Fibroblast of gingiva (primary cell): ENCODE measurements around the gene AGAP1.

ENCODE experiments used
- DNase-seq: peaks from one replicate; pipeline ENCODE4 v3.0.0-alpha.2; 2011; ENCODE audit warnings: low read depth

Gene AGAP1

GRCh38 chr2:235665661-235666212, 171.9 kb downstream of the AGAP1 start:
- no peak for DNase-seq

GRCh38 chr2:235666213-235666781, 172.5 kb downstream of the AGAP1 start:
- DNase-seq = peak; percentile 82

- no peak for DNase-seq
These were observed 174.9 kb downstream of the AGAP1 start for GRCh38 chr2:235668782-235669181.

- DNase-seq = peak; percentile 74
These were observed 175.5 kb downstream of the AGAP1 start for GRCh38 chr2:235669269-235669831.

- peak; percentile 80 for DNase-seq
These were observed 176.4 kb downstream of the AGAP1 start for GRCh38 chr2:235669983-235670962.

- DNase-seq = no peak
These were observed 177.3 kb downstream of the AGAP1 start for GRCh38 chr2:235670974-235671787.

- DNase-seq = no peak
These were observed 178.9 kb downstream of the AGAP1 start for GRCh38 chr2:235672720-235673119.

- no peak for DNase-seq
These were observed 180.3 kb downstream of the AGAP1 start for GRCh38 chr2:235674146-235674545.

- DNase-seq = no peak
These were observed 181.0 kb downstream of the AGAP1 start for GRCh38 chr2:235674812-235675211.

GRCh38 chr2:235675678-235676535, 182.1 kb downstream of the AGAP1 start:
- DNase-seq = peak; percentile 30

GRCh38 chr2:235676536-235676799, 182.6 kb downstream of the AGAP1 start:
- DNase-seq = no peak

GRCh38 chr2:235677276-235677788, 183.5 kb downstream of the AGAP1 start:
- DNase-seq = no peak

- DNase-seq = no peak
These were observed 184.1 kb downstream of the AGAP1 start for GRCh38 chr2:235677937-235678336.

GRCh38 chr2:235678712-235679111, 184.9 kb downstream of the AGAP1 start:
- DNase-seq = no peak

- DNase-seq = no peak
These were observed 185.6 kb downstream of the AGAP1 start for GRCh38 chr2:235679471-235679870.

GRCh38 chr2:235685024-235685721, 191.3 kb downstream of the AGAP1 start:
- no peak for DNase-seq

GRCh38 chr2:235688511-235689426, 194.9 kb downstream of the AGAP1 start:
- no peak for DNase-seq

GRCh38 chr2:235689427-235689853, 195.6 kb downstream of the AGAP1 start:
- no peak for DNase-seq
